ENCODE measurements around the gene BDKRB2.

- no peak for TF ChIP-seq CTCF (IDR thresholded peaks at IDR 0.05)
- TF ChIP-seq POLR2A (IDR thresholded peaks at IDR 0.05) = no peak
These were observed 59.5 kb downstream of the BDKRB2 start for GRCh38 chr14:96264200-96264553.

Measured in adrenal gland (tissue), 5 donors.